Uterus (tissue), 2 donors: ENCODE data around the gene CFAP77.

Experiments
- POLR2A ChIP-seq, 2 donors: fragments of 450-650 bp; IDR thresholded peaks; one replicate each; pipeline ENCODE4 v1.6.1; 2016; ENCODE audit warnings: antibody characterized with exemption in 2 of 2, mild to moderate bottlenecking in 1 of 2, moderate library complexity in 1 of 2
- TF ChIP-seq, protein P1 (sequence below), 4 experiments: fragments of 200-600 bp in 2 of 4; fragments of 450-650 bp in 2 of 4; sonication (generic) in 2 of 4; IDR thresholded peaks; one replicate each; pipeline ENCODE4 v1.5.1; 2016 to 2019; ENCODE audit warnings: antibody characterized with exemption in 4 of 4, mild to moderate bottlenecking in 2 of 4, moderate library complexity in 1 of 4

DNA sequence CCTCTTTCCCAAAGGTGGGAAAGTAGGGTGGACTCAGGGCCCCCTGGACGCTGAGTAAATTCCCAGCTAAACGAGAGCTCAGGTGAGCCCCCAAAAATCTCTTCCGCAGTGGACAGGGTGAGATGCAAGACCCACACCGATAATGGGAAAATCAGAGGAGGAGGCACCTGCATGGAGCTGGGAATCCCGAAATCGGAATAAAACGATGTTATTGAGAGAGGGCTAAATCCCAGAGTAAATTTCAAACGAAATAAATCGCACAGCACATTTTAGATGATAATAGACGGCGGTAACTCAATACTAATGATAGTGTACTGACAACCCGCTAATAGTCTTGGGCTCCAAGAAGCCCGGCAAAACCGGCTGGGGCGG, 169.4 kb downstream of the CFAP77 start:
- TF ChIP-seq, protein P1, sequence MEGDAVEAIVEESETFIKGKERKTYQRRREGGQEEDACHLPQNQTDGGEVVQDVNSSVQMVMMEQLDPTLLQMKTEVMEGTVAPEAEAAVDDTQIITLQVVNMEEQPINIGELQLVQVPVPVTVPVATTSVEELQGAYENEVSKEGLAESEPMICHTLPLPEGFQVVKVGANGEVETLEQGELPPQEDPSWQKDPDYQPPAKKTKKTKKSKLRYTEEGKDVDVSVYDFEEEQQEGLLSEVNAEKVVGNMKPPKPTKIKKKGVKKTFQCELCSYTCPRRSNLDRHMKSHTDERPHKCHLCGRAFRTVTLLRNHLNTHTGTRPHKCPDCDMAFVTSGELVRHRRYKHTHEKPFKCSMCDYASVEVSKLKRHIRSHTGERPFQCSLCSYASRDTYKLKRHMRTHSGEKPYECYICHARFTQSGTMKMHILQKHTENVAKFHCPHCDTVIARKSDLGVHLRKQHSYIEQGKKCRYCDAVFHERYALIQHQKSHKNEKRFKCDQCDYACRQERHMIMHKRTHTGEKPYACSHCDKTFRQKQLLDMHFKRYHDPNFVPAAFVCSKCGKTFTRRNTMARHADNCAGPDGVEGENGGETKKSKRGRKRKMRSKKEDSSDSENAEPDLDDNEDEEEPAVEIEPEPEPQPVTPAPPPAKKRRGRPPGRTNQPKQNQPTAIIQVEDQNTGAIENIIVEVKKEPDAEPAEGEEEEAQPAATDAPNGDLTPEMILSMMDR (IDR thresholded peaks at IDR 0.05), result no peak
- no peak for TF ChIP-seq POLR2A (IDR thresholded peaks at IDR 0.05)
